Stimulated activated naive CD8-positive, alpha-beta T cell treated with anti-CD3 and anti-CD28 coated beads, Interleukin-15, amount 100 ng/mL, for 72 hours (primary cell): ENCODE data around the gene OSTM1.

Experiments
- ATAC-seq: fragments of 150-1000 bp; cut with Tn5 transposase; 2 replicates; pipeline ENCODE4 v1.10.0; 2021; ENCODE audit warnings: mild to moderate bottlenecking, moderate library complexity
- DNase-seq, 2 donors: peaks; one replicate each; pipeline ENCODE4 v3.0.0; 2021 to 2022
- H3K27ac Mint-ChIP-seq, 2 donors: one replicate each; pipeline ENCODE4 v1.8.0; 2022; ENCODE audit warnings: mild to moderate bottlenecking in 2 of 2, mixed read lengths in 2 of 2, moderate library complexity in 2 of 2
- H3K27me3 Mint-ChIP-seq: one replicate; pipeline ENCODE4 v1.8.0; 2022; ENCODE audit warnings: mixed read lengths
- H3K4me1 Mint-ChIP-seq: one replicate; pipeline ENCODE4 v1.8.0; 2022; ENCODE audit warnings: mild to moderate bottlenecking, mixed read lengths
- H3K4me3 Mint-ChIP-seq, 2 donors: one replicate each; pipeline ENCODE4 v1.8.0; 2022; ENCODE audit warnings: mild to moderate bottlenecking in 2 of 2, mixed read lengths in 2 of 2, moderate library complexity in 1 of 2
- H3K9me3 Mint-ChIP-seq, 2 donors: one replicate each; pipeline ENCODE4 v1.8.0; 2022; ENCODE audit warnings: mixed read lengths in 2 of 2

OSTM1 gene

GRCh38 chr6:108113557-108114519, 39.3 kb upstream of the OSTM1 start:
- H3K4me3 Mint-ChIP-seq, result peak overlapping the region; percentile 71 to 87
- H3K27ac Mint-ChIP-seq, result no peak overlapping the region
- H3K9me3 Mint-ChIP-seq, result no peaks in the 10 kb centered on the region
- no peak for ATAC-seq
- DNase-seq, result peak; percentile 20 to 26
- H3K4me1 Mint-ChIP-seq, result peaks cover 49% of the 10 kb centered on the region
- H3K27me3 Mint-ChIP-seq, result peaks cover 90% of the 10 kb centered on the region

GRCh38 chr6:108108374-108108773, 33.8 kb upstream of the OSTM1 start:
- Mint-ChIP-seq H3K4me3 (no peak overlapping the region), H3K4me1 (peaks cover 3% of the 10 kb centered on the region)
- no peak for ATAC-seq

GRCh38 chr6:108107102-108107501, 32.6 kb upstream of the OSTM1 start:
- no peaks in the 10 kb centered on the region for H3K4me1 Mint-ChIP-seq
- H3K27ac Mint-ChIP-seq, result no peak overlapping the region
- no peaks in the 10 kb centered on the region for H3K9me3 Mint-ChIP-seq
- no peak for ATAC-seq
- H3K27me3 Mint-ChIP-seq, result peaks cover 41% of the 10 kb centered on the region
- no peak for DNase-seq
- no peak overlapping the region for H3K4me3 Mint-ChIP-seq

More at GRCh38 chr6:108108374-108108773, 33.8 kb upstream of the OSTM1 start:
- DNase-seq, result no peak
- Mint-ChIP-seq H3K27ac (no peak overlapping the region), H3K27me3 (peaks cover 54% of the 10 kb centered on the region), H3K9me3 (no peaks in the 10 kb centered on the region)

- H3K4me3 Mint-ChIP-seq, result no peak overlapping the region
- DNase-seq (no peak), ATAC-seq (no peak)
- H3K27me3 Mint-ChIP-seq, result peaks cover 37% of the 10 kb centered on the region
- no peaks in the 10 kb centered on the region for H3K9me3 Mint-ChIP-seq
- H3K27ac Mint-ChIP-seq, result no peak overlapping the region
- H3K4me1 Mint-ChIP-seq, result no peaks in the 10 kb centered on the region
Observed at GRCh38 chr6:108106694-108107093, 32.2 kb upstream of the OSTM1 start.

GRCh38 chr6:108106261-108106660, 31.7 kb upstream of the OSTM1 start:
- H3K4me1 Mint-ChIP-seq, result no peaks in the 10 kb centered on the region
- peaks cover 34% of the 10 kb centered on the region for H3K27me3 Mint-ChIP-seq
- no peaks in the 10 kb centered on the region for H3K9me3 Mint-ChIP-seq
- DNase-seq (no peak), ATAC-seq (no peak)
- no peak overlapping the region for H3K4me3 Mint-ChIP-seq
- H3K27ac Mint-ChIP-seq, result no peak overlapping the region

GRCh38 chr6:108105571-108105970, 31.0 kb upstream of the OSTM1 start:
- Mint-ChIP-seq H3K27me3 (peaks cover 27% of the 10 kb centered on the region), H3K9me3 (no peaks in the 10 kb centered on the region), H3K27ac (no peak overlapping the region), H3K4me1 (no peaks in the 10 kb centered on the region), H3K4me3 (no peak overlapping the region)
- DNase-seq (no peak), ATAC-seq (no peak)

GRCh38 chr6:108102965-108103364, 28.4 kb upstream of the OSTM1 start:
- Mint-ChIP-seq H3K9me3 (no peaks in the 10 kb centered on the region), H3K27me3 (peaks cover 22% of the 10 kb centered on the region), H3K27ac (no peak overlapping the region), H3K4me3 (no peak overlapping the region), H3K4me1 (no peaks in the 10 kb centered on the region)
- DNase-seq (no peak), ATAC-seq (no peak)

- DNase-seq, result no peak
- ATAC-seq, result no peak
- H3K27me3 Mint-ChIP-seq, result peaks cover 19% of the 10 kb centered on the region
- no peak overlapping the region for H3K27ac Mint-ChIP-seq
- H3K4me1 Mint-ChIP-seq, result no peaks in the 10 kb centered on the region
- no peaks in the 10 kb centered on the region for H3K9me3 Mint-ChIP-seq
- H3K4me3 Mint-ChIP-seq, result no peak overlapping the region
Observed at GRCh38 chr6:108100003-108100402, 25.5 kb upstream of the OSTM1 start.

- ATAC-seq (no peak), DNase-seq (no peak)
- no peak overlapping the region for H3K4me3 Mint-ChIP-seq
- H3K27ac Mint-ChIP-seq, result no peak overlapping the region
- H3K9me3 Mint-ChIP-seq, result no peaks in the 10 kb centered on the region
- no peaks in the 10 kb centered on the region for H3K4me1 Mint-ChIP-seq
- H3K27me3 Mint-ChIP-seq, result peaks cover 19% of the 10 kb centered on the region
Observed at GRCh38 chr6:108097882-108098281, 23.3 kb upstream of the OSTM1 start.

GRCh38 chr6:108093781-108094300, 19.3 kb upstream of the OSTM1 start:
- no peak for DNase-seq
- Mint-ChIP-seq H3K4me1 (no peaks in the 10 kb centered on the region), H3K27me3 (peaks cover 10% of the 10 kb centered on the region), H3K27ac (no peak overlapping the region), H3K9me3 (no peaks in the 10 kb centered on the region), H3K4me3 (no peak overlapping the region)
- ATAC-seq, result no peak

- no peaks in the 10 kb centered on the region for H3K9me3 Mint-ChIP-seq
- no peak overlapping the region for H3K27ac Mint-ChIP-seq
- no peak overlapping the region for H3K4me3 Mint-ChIP-seq
- no peak for DNase-seq
- H3K27me3 Mint-ChIP-seq, result no peaks in the 10 kb centered on the region
- no peak for ATAC-seq
- H3K4me1 Mint-ChIP-seq, result no peaks in the 10 kb centered on the region
Observed at GRCh38 chr6:108091288-108091687, 16.7 kb upstream of the OSTM1 start.

GRCh38 chr6:108083349-108083748, 8.8 kb upstream of the OSTM1 start:
- Mint-ChIP-seq H3K9me3 (no peaks in the 10 kb centered on the region), H3K4me3 (no peak overlapping the region), H3K4me1 (no peaks in the 10 kb centered on the region), H3K27me3 (peaks cover 22% of the 10 kb centered on the region), H3K27ac (no peak overlapping the region)
- DNase-seq (no peak), ATAC-seq (no peak)

GRCh38 chr6:108082539-108082938, 8.0 kb upstream of the OSTM1 start:
- Mint-ChIP-seq H3K27ac (no peak overlapping the region), H3K4me1 (no peaks in the 10 kb centered on the region), H3K4me3 (no peak overlapping the region), H3K9me3 (no peaks in the 10 kb centered on the region), H3K27me3 (peaks cover 29% of the 10 kb centered on the region)
- DNase-seq (no peak), ATAC-seq (no peak)

GRCh38 chr6:108080010-108080780, 5.7 kb upstream of the OSTM1 start:
- Mint-ChIP-seq H3K4me1 (peaks cover 9% of the 10 kb centered on the region), H3K27ac (no peak overlapping the region), H3K9me3 (no peaks in the 10 kb centered on the region), H3K27me3 (peaks cover 29% of the 10 kb centered on the region), H3K4me3 (no peak overlapping the region)
- no peak for DNase-seq
- no peak for ATAC-seq

GRCh38 chr6:108078191-108078590, 3.6 kb upstream of the OSTM1 start:
- no peak overlapping the region for H3K4me3 Mint-ChIP-seq
- H3K27me3 Mint-ChIP-seq, result peaks cover 29% of the 10 kb centered on the region
- no peak for DNase-seq
- peaks cover 23% of the 10 kb centered on the region for H3K4me1 Mint-ChIP-seq
- ATAC-seq, result no peak
- no peaks in the 10 kb centered on the region for H3K9me3 Mint-ChIP-seq
- no peak overlapping the region for H3K27ac Mint-ChIP-seq

GRCh38 chr6:108074057-108074358, 533 bp downstream of the OSTM1 start:
- peaks cover 27% of the 10 kb centered on the region for H3K4me1 Mint-ChIP-seq
- ATAC-seq, result peak; percentile 61
- no peak for DNase-seq
- peaks cover 10% of the 10 kb centered on the region for H3K27me3 Mint-ChIP-seq
- no peaks in the 10 kb centered on the region for H3K9me3 Mint-ChIP-seq
- peak overlapping the region; percentile 86 to 91 for H3K4me3 Mint-ChIP-seq
- H3K27ac Mint-ChIP-seq, result peak overlapping the region; percentile 29 to 76
